ENCODE results near the gene MIA3.

The MIA3 gene

GRCh38 chr1:222617367-222617951, 438 bp upstream of the MIA3 start:
- DNase-seq: peak in 57 of 58 donors; percentile 43 to 95 (median 87)

GRCh38 chr1:222618880-222619596, 1.1 kb downstream of the MIA3 start:
- DNase-seq: peak in 33 of 58 donors; percentile 3 to 64 (median 28)

- DNase-seq: no peak
These were observed 2.7 kb downstream of the MIA3 start for GRCh38 chr1:222620566-222620965.

- no peak for DNase-seq
These were observed 4.9 kb downstream of the MIA3 start for GRCh38 chr1:222622765-222623164.

DNA sequence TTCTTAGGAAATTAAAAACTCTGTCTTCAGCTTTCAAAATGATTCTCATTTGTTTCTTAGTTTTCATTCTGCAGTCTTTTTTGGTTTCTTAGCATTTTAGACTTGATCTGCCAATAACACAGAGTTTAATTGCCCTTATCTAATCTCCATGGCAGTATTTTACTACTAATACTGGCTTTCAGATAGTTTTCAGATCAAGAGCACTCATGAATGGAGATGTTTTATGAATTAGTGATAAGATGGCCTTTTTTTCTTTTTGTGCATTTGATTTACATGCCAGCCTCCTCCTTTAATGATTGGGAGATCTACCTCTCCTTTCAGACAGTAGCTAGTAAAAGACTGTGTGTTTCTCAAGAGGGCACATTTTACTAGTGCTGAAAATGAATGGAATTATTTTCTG, 5.6 kb downstream of the MIA3 start:
- DNase-seq: no peak

- no peak for DNase-seq
These were observed 6.3 kb downstream of the MIA3 start for GRCh38 chr1:222624214-222624613.

DNA sequence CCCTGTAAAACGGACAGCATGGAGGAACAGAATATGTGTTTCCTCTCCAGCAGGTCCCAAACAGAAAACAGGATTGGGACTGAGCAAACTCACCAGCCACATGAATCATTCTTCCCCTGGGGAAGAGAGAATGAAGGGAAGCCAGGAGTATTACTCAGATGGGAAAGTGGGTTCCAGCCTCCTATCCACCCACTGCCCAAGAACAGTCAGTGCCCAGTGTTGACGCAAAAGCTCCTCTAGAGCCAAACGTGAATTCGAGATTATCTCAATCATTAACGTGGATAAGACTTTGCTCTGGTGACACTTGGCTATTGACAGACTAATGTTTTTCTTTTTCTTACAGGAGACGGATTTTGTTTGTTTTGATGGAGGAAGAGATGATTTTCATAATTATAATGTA, 9.3 kb downstream of the MIA3 start:
- peak in 1 of 58 donors; percentile 36 for DNase-seq

- DNase-seq: no peak
These were observed 12.1 kb downstream of the MIA3 start for GRCh38 chr1:222629921-222630535.

- DNase-seq: no peak
These were observed 13.8 kb downstream of the MIA3 start for GRCh38 chr1:222631611-222632208.

DNA sequence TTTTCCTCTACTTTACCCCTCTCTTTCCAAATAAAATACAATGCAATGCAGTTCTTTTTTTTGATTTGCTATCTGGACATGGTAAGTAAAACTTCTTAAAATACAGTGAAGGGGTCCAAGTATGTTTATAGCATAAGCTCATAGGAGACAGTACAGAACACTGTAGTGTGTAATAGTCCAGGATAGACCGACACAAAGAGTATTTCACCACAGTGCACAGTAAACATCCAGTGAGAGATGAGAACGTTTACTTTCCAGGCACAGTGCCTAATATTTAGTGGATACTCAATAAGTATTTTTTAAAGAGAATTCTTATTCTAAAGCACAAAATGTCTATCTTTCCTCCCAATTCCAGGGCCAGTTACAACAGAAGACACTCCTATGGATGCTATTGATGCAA, 14.9 kb downstream of the MIA3 start:
- DNase-seq: no peak

DNA sequence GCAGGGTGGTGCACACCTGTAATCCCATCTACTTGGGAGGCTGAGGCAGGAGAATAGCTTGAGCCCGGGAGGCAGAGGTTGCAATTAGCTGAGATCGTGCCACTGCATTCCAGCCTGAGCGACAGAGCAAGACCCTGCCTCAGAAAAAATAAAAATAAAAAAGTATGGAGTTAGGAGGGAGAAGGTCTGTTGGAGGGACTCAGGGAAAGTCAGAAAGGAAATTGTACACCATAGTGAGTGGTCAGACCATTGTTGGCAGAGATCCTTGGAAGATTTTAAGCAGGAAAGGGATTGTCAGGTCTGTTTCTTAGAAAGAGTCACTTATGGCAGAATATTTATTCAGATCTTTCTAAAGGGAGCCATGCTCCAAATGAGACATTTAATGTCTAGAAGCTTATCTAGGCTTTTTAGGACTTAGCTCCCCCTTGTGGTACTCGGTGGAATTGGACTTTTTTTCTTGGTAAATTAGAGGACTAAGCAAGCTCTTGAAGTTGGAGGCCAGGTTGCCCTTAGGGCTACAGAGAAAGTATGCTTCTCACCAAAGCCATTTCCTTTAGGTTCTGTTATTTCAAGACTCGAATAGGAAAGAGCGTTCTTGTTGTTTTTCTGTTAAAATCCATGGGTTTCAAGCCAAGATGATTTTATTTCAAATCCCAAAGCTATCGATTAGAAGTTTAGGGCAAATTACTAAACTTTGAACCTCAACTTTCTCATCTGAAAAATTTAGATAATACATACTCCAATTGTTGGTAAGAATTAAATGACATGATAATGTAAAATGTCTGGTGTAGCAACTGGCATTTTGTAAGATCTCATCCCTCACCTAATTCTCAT, 16.5 kb downstream of the MIA3 start:
- DNase-seq: peak in 28 of 58 donors; percentile 3 to 83 (median 21)

GRCh38 chr1:222641269-222641948, 23.5 kb downstream of the MIA3 start:
- DNase-seq: no peak

DNA sequence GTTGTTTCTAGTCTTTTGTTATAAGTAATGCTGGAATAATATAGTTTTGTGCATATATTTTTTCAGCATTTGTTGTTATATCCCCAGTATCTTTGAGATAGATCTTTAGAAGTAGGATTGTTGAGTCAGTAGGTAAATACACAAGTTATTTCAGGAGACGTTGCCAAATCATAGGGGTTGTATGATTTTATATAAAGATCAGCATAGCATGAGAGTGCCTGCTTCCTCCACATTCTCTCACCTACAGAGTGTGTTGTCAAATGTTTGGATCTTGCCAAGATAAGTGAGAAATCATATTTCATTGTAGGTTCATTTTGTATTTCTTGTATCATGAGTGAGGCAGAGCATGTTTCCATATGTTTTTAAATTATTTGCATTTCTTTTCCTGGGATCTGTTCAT, 24.6 kb downstream of the MIA3 start:
- DNase-seq: peak in 2 of 58 donors; percentile 29 to 35

GRCh38 chr1:222643606-222643937, 25.7 kb downstream of the MIA3 start:
- peak in 1 of 58 donors; percentile 47 for DNase-seq

- DNase-seq: peak; percentile 71 to 98 (median 94)
These were observed 26.2 kb downstream of the MIA3 start for GRCh38 chr1:222643938-222644635.

- no peak for DNase-seq
These were observed 26.7 kb downstream of the MIA3 start for GRCh38 chr1:222644636-222644980.

- DNase-seq: no peak
These were observed 34.8 kb downstream of the MIA3 start for GRCh38 chr1:222652676-222653075.

DNA sequence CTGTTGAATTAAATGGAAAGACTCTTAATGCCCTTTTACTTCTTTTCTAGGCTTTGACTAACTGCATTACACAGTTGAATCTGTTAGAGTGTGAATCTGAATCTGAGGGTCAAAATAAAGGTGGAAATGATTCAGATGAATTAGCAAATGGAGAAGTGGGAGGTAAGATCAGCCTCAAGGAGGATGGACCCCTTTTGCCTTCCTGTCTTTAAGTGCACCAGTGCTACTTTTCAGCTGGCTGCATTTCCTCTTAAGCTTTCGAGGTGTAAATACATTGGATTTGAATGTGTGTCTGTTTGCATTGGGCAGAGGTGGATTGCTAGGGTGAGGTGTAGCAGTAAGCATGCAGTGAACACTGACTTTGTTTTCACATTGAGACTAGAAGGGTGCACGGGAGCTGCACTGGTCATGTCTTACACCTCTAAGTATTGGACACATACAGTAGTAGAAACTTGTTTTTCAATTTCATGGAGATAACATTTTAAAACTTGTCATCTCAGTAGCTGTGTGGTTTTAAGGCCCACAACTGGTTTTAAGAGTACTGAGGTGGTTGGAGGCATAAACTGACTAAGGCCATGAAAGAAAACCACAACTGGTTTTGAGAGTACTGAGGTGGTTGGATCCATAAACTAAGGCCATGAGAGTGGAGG, 35.4 kb downstream of the MIA3 start:
- DNase-seq: no peak

GRCh38 chr1:222654849-222655248, 37.0 kb downstream of the MIA3 start:
- DNase-seq: peak in 3 of 58 donors; percentile 2 to 22 (median 17)
